Effector memory CD4-positive, alpha-beta T cell (primary cell): ENCODE results near the gene ZBTB48.

Experiments
- DNase-seq, 3 donors: peaks; one replicate each; pipeline ENCODE4 v3.0.0-alpha.2; 2020
- H3K27ac ChIP-seq: 2 replicates; pipeline ENCODE4 v1.7.0; 2013; ENCODE audit warnings: mild to moderate bottlenecking, low read length, moderate library complexity; ENCODE audit not compliant: insufficient read depth, poor library complexity, severe bottlenecking
- H3K27me3 ChIP-seq: replicated peaks from 2 replicates; pipeline ENCODE4 v1.7.0; 2013; ENCODE audit warnings: mild to moderate bottlenecking, low read length; ENCODE audit not compliant: insufficient read depth, control insufficient read depth, poor library complexity, severe bottlenecking
- H3K36me3 ChIP-seq: 2 replicates; pipeline ENCODE4 v1.7.0; 2013; ENCODE audit warnings: mild to moderate bottlenecking, low read length, moderate library complexity; ENCODE audit not compliant: control insufficient read depth, insufficient read depth
- H3K4me1 ChIP-seq: 2 replicates; pipeline ENCODE4 v1.7.0; 2013; ENCODE audit warnings: low read length, mild to moderate bottlenecking; ENCODE audit not compliant: control insufficient read depth, insufficient read depth, poor library complexity, severe bottlenecking
- H3K4me3 ChIP-seq: 2 replicates; pipeline ENCODE4 v1.7.0; 2013; ENCODE audit warnings: low read length, low read depth, mild to moderate bottlenecking; ENCODE audit not compliant: insufficient read depth, poor library complexity, severe bottlenecking
- H3K9me3 ChIP-seq: 2 replicates; pipeline ENCODE4 v1.7.0; 2013; ENCODE audit warnings: mild to moderate bottlenecking, low read length, moderate library complexity; ENCODE audit not compliant: control insufficient read depth
- total RNA-seq, 3 donors: gene quantifications; one replicate each; lab custom pipeline; 2026; lab: John Stamatoyannopoulos, UW

The ZBTB48 gene
- 28.5 to 38.7 (median 31.8) reads per million in 3 donors for total RNA-seq

DNA sequence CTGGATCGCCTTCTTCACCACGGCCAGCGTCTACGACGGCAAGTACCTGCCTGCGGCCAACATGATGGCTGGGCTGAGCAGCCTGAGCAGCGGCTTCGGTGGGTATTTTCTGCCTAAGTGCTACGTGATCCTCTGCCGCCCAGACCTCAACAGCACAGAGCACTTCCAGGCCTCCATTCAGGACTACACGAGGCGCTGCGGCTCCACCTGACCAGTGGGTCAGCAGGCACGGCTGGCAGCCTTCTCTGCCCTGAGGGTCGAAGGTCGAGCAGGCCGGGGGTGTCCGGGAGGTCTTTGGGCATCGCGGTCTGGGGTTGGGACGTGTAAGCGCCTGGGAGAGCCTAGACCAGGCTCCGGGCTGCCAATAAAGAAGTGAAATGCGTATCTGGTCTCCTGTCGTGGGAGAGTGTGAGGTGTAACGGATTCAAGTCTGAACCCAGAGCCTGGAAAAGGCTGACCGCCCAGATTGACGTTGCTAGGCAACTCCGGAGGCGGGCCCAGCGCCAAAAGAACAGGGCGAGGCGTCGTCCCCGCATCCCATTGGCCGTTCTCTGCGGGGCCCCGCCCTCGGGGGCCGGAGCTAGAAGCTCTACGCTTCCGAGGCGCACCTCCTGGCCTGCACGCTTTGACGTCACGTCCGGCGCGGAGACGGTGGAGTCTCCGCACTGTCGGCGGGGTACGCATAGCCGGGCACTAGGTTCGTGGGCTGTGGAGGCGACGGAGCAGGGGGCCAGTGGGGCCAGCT, at the start of gene ZBTB48:
ZBTB48 (plus strand) TSS at position 621 of the 745 bp plus-strand sequence. CDS start 616 bp downstream, outside the sequence.
- peak; percentile 92 to 96 (median 94) for DNase-seq
- Histone ChIP-seq H3K27me3 (no peaks in the 10 kb centered on the region), H3K36me3 (no peaks in the 10 kb centered on the region), H3K4me1 (peaks cover 21% of the 10 kb centered on the region), H3K4me3 (peak within 1 kb of the TSS; percentile 91), H3K27ac (peak within 1 kb of the TSS; percentile 87), H3K9me3 (no peaks in the 10 kb centered on the region)

DNA sequence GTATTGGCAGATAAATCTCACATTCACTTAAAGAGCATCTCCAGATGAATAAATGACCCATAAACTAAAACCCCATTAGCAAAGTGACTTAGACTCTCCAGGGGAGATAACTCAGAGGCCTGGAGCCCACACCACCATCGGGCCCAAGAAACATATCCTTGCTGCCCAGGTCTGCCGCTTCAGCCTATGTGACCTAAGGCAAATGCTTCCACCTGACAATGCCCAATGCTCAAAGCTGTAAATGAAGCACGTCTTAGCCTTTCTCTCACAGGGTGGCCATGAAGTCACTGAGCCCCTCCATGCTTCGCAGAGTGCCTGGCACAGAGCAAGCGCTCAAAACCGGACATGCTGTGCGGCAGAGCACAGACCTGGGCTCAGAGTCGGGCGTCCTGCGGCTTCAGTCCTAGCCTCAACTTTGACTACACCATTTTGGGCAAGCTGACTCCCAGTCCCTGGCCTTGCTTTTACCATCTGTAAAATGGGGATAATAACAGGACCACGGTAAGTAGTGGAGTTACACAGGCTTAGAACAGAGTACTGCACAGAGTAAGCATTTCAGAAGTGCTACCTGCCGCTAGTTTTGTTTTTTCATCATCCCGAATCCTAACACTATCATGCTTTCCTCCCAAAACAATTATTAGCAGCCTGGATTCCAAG, 49.2 kb upstream of the ZBTB48 start:
- H3K27me3 ChIP-seq, result no peaks in the 10 kb centered on the region
- DNase-seq, result no peak
- H3K9me3 ChIP-seq, result no peaks in the 10 kb centered on the region
- no peak overlapping the region for H3K27ac ChIP-seq
- no peaks in the 10 kb centered on the region for H3K4me1 ChIP-seq
- no peak overlapping the region for H3K4me3 ChIP-seq
- peaks cover 64% of the 10 kb centered on the region for H3K36me3 ChIP-seq

DNA sequence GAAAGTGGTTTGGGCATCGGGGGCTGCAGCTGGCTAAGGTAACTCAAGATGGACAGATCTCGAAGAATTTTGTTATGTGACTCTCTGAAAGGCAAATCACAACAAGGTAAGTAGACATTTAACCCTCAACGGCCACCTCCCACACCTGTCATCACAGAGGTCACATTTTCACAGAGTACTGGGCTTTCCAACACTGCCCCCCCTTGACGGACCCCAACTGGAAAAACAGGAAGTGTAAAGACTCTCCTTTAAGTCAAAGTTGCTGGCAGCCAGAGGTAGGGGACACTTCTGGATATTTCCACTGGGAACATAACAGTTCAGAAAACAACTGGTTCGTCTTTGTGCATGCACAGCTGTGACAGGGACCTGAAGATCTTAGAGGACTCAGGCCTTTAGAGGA, 47.8 kb upstream of the ZBTB48 start:
- no peaks in the 10 kb centered on the region for H3K4me1 ChIP-seq
- H3K9me3 ChIP-seq, result no peaks in the 10 kb centered on the region
- no peak overlapping the region for H3K27ac ChIP-seq
- H3K36me3 ChIP-seq, result peaks cover 52% of the 10 kb centered on the region
- H3K4me3 ChIP-seq, result no peak overlapping the region
- no peak for DNase-seq
- H3K27me3 ChIP-seq, result no peaks in the 10 kb centered on the region

GRCh38 chr1:6534248-6534822, 45.5 kb upstream of the ZBTB48 start:
- H3K9me3 ChIP-seq, result no peaks in the 10 kb centered on the region
- H3K27me3 ChIP-seq, result no peaks in the 10 kb centered on the region
- no peak overlapping the region for H3K27ac ChIP-seq
- no peaks in the 10 kb centered on the region for H3K4me1 ChIP-seq
- no peak overlapping the region for H3K4me3 ChIP-seq
- H3K36me3 ChIP-seq, result peaks cover 35% of the 10 kb centered on the region
- no peak for DNase-seq

DNA sequence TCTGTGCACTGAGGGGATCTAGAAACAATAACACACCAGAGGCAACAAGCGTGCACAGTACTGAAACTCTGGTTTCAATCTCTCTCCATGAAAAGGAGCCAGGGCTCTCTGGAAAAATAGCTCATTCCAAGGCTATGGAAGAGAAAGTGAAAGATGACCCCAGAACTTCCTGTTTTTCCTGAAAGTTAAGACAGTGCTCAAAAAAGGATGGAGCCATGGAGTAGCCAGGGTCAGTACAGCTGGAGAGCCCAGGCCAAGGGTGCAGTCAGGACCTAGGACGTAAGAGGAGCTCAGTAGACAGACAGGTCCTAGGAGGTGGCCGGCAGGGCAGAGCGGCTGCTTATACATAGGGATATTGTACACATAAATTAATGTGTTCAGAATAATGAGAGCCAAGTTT, 44.6 kb upstream of the ZBTB48 start:
- Histone ChIP-seq H3K27ac (no peak overlapping the region), H3K4me3 (no peak overlapping the region), H3K36me3 (peaks cover 35% of the 10 kb centered on the region), H3K27me3 (no peaks in the 10 kb centered on the region), H3K9me3 (no peaks in the 10 kb centered on the region), H3K4me1 (no peaks in the 10 kb centered on the region)
- no peak for DNase-seq

DNA sequence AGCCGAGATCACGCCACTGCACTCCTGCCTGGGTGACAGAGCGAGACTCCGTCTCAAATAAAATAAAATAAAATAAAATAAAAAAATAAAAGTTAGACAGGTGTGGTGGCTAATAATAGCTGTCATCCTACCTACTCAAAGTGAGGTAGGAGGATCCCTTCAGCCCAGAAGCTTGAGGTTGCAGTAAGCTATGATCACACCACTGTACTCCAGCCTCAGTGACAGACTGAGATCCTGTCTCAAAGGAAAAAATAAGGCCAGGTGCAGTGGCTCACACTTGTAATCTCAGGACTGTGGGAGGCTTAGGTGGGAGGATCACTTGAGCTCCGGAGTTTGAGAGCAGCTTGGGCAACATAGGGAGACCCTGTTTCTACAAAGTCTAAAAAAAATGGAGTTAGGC, 43.5 kb upstream of the ZBTB48 start:
- no peaks in the 10 kb centered on the region for H3K9me3 ChIP-seq
- peaks cover 27% of the 10 kb centered on the region for H3K36me3 ChIP-seq
- H3K4me1 ChIP-seq, result no peaks in the 10 kb centered on the region
- no peaks in the 10 kb centered on the region for H3K27me3 ChIP-seq
- H3K27ac ChIP-seq, result no peak overlapping the region
- no peak overlapping the region for H3K4me3 ChIP-seq
- no peak for DNase-seq

DNA sequence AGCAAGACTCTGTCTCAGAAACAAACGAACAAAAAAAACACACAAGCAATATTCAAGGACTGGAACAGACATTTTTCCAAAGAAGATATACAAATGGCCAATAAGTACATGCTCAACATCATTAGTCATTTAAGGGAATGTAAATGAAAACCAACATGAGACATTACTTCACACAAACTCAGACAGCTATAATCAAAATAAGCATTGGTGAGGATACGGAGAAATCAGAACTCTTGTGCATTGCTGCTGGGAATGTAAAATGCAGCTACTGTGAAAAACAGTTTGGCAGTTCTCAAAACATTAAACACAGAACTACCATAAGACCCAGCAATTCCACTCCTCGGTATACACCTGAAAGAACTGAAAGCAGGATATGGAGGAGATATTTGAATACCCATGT, 40.8 kb upstream of the ZBTB48 start:
- no peaks in the 10 kb centered on the region for H3K27me3 ChIP-seq
- H3K27ac ChIP-seq, result no peak overlapping the region
- H3K4me3 ChIP-seq, result no peak overlapping the region
- H3K36me3 ChIP-seq, result peaks cover 7% of the 10 kb centered on the region
- no peaks in the 10 kb centered on the region for H3K4me1 ChIP-seq
- no peaks in the 10 kb centered on the region for H3K9me3 ChIP-seq
- no peak for DNase-seq

DNA sequence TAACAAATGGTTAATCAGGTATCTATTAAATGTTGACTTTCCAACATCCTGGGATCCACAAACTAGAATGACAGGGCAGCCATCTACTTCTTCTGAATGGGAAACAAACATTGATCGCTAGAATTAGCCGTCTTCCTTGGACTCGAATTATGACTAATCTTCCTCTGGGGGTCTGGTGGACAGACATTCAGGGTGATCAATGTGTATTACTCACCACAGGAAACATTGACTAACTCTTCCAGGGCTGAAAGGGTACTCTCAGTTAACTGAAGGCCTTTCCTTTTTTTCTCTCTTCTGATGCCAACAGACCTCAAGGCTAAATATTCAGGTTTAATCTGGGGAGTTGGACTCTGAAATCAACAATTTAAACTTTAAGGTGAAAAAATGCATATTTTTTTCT, 35.0 kb upstream of the ZBTB48 start:
- Histone ChIP-seq H3K27ac (peak overlapping the region; percentile 21), H3K27me3 (no peaks in the 10 kb centered on the region), H3K4me3 (no peak overlapping the region), H3K36me3 (peaks cover 30% of the 10 kb centered on the region), H3K9me3 (no peaks in the 10 kb centered on the region), H3K4me1 (peaks cover 22% of the 10 kb centered on the region)
- DNase-seq, result no peak

DNA sequence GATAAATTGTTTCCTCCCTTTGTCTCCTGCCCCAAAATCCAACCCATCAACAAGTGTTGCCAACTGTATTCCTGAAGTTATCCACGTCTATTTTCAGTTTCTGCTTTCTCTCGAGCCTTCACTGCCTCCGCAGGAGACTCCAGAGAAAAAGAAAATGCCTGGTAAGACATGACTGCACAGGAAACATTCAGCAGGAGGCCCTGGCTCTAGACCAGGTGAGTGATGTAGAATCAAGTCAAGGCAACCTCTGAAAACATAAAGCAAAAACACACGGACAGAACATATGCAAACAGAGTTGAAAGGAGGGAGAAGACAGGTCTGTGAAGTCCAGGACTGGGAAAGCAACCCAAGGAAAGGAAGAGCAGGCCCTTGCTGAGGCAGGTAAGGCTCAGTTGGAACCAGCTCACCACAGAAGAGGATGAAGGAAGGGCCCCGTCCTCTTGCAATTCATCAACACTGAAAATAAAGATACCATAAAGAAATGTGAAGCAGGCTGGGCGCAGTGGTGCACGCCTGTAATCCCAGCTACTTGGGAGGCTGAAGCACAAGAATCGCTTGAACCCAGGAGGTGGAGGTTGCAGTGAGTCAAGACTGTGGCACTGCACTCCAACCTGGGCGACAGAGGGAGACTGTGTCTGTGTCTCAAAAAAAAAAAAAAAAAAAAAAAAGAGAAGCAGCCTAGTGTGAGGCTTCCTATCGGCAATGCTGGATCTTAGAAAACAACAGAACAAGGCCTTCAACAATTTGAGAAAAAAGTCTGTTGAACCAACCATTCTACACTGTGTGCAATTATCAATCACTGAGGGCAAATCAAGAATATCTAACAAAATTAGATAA, 34.3 kb upstream of the ZBTB48 start:
- no peak for DNase-seq
- H3K36me3 ChIP-seq, result peaks cover 35% of the 10 kb centered on the region
- no peaks in the 10 kb centered on the region for H3K9me3 ChIP-seq
- peak overlapping the region; percentile 49 for H3K27ac ChIP-seq
- H3K4me1 ChIP-seq, result peaks cover 22% of the 10 kb centered on the region
- H3K4me3 ChIP-seq, result peak overlapping the region; percentile 9
- H3K27me3 ChIP-seq, result no peaks in the 10 kb centered on the region
